CD4-positive, alpha-beta memory T cell (primary cell): ENCODE measurements around the gene CAMK2G. TPM values are rescaled to one million over a fixed set of nuclear protein-coding genes. Genes with fewer than 3 reads are reported as not detected.

ENCODE experiments used
- CTCF ChIA-PET: fragments of 350-600 bp; sonication (Branson Sonifier 250); formaldehyde crosslinking; loops from one replicate; lab custom pipeline; 2021; ENCODE audit warnings: inconsistent platforms; ENCODE audit not compliant: partially characterized antibody; lab: Charles Lee
- POLR2A ChIA-PET: fragments of 350-600 bp; sonication (Branson Sonifier 250); formaldehyde crosslinking; loops from one replicate; lab custom pipeline; 2021; ENCODE audit not compliant: partially characterized antibody; lab: Charles Lee
- DNase-seq, 5 donors: peaks; one replicate each; pipeline versions ENCODE4 v3.0.0 to v3.0.0-alpha.2; 2020 to 2022; ENCODE audit warnings: mixed read lengths in 1 of 5
- H3K27ac ChIP-seq: one replicate; pipeline ENCODE4 v1.7.0; 2013; ENCODE audit warnings: low read depth, low read length
- H3K27me3 ChIP-seq: 2 replicates; pipeline ENCODE4 v1.7.0; 2013; ENCODE audit warnings: mild to moderate bottlenecking, low read length, moderate library complexity; ENCODE audit not compliant: insufficient read depth
- H3K36me3 ChIP-seq: 2 replicates; pipeline ENCODE4 v1.7.0; 2013; ENCODE audit warnings: mild to moderate bottlenecking, low read length, moderate library complexity; ENCODE audit not compliant: insufficient read depth
- H3K4me1 ChIP-seq: 2 replicates; pipeline ENCODE4 v1.7.0; 2013; ENCODE audit warnings: mild to moderate bottlenecking, low read length, moderate library complexity; ENCODE audit not compliant: insufficient read depth
- H3K4me3 ChIP-seq, 2 donors: one replicate each; pipeline ENCODE4 v1.7.0; 2013; ENCODE audit warnings: low read length in 2 of 2, mild to moderate bottlenecking in 1 of 2
- H3K9me3 ChIP-seq, 2 donors: one replicate each; pipeline ENCODE4 v1.7.0; 2013; ENCODE audit warnings: low read length in 2 of 2, control low read depth in 1 of 2; ENCODE audit not compliant: control insufficient read depth in 1 of 2
- H3K27ac Mint-ChIP-seq, 7 donors: one replicate each; pipeline ENCODE4 v1.8.0; 2020 to 2021; ENCODE audit warnings: mixed read lengths in 7 of 7, mild to moderate bottlenecking in 6 of 7, inconsistent platforms in 3 of 7, moderate library complexity in 3 of 7
- H3K27me3 Mint-ChIP-seq, 2 donors: one replicate each; pipeline ENCODE4 v1.8.0; 2020 to 2021; ENCODE audit warnings: mixed read lengths in 2 of 2
- H3K36me3 Mint-ChIP-seq, 2 donors: one replicate each; pipeline ENCODE4 v1.8.0; 2020 to 2021; ENCODE audit warnings: mixed read lengths in 2 of 2, inconsistent platforms in 1 of 2, mild to moderate bottlenecking in 1 of 2
- H3K4me1 Mint-ChIP-seq, 4 donors: one replicate each; pipeline ENCODE4 v1.8.0; 2020 to 2021; ENCODE audit warnings: mixed read lengths in 4 of 4, mild to moderate bottlenecking in 1 of 4
- H3K4me3 Mint-ChIP-seq, 8 donors: one replicate each; pipeline ENCODE4 v1.8.0; 2020 to 2021; ENCODE audit warnings: mixed read lengths in 8 of 8, mild to moderate bottlenecking in 7 of 8, moderate library complexity in 6 of 8, inconsistent platforms in 3 of 8
- H3K9me3 Mint-ChIP-seq, 8 donors: one replicate each; pipeline ENCODE4 v1.8.0; 2020 to 2021; ENCODE audit warnings: mixed read lengths in 8 of 8, mild to moderate bottlenecking in 5 of 8, inconsistent platforms in 3 of 8, moderate library complexity in 1 of 8
- intact Hi-C: fragments of 100-400 bp; cut with micrococcal nuclease; formaldehyde crosslinking; loops from one replicate; pipeline ENCODE4 v1.15.1; 2023
- polyA plus RNA-seq, 2 donors: library from polyadenylated mRNA; unstranded; fragments of 300-500 nt; fragmentation: Illumina TruSeq; gene quantifications; one replicate each; pipeline ENCODE4 v1.2.3, GENCODE V29; 2021
- total RNA-seq, 2 experiments: library from RNA; stranded (reverse); gene quantifications; one replicate each; pipeline ENCODE4 v1.2.3, GENCODE V29; 2021

Gene CAMK2G
- total and polyA plus RNA-seq, 4 experiments from 2014 or later = 3.8 to 70.4 (median 36.0) TPM

DNA sequence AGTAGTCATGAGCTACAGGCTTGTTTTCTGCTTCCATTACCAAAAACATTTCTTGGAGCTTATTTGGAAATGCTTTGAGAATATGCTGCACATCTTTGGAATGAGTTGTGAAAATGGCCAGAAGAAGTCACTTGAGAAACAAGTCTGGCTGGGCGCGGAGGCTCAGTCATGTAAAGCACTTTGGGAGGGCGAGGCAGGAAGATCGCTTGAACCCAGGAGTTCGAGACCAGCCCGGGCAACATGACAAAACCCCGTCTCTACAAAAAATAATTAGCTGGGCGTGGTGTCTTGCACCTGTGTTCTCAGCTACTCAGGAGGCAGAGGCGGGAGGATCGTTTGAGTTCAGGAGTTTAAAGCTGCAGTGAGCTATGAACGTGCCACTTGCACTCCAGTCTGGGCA, 93.4 kb downstream of the CAMK2G start:
- POLR2A ChIA-PET = interaction anchor here (0.8 to 10.8 kb wide), 9 partner anchors 8 to 98 kb away, joined by 3 to 286 read pairs (median 8); partner anchors contain the start of genes CAMK2G and SEC24C
- peak overlapping the region; percentile 90 for H3K27ac ChIP-seq

GRCh38 chr10:73780301-73780700, 94.1 kb downstream of the CAMK2G start:
- Mint-ChIP-seq H3K36me3 (peaks cover 15 to 36% of the 10 kb centered on the region in 2 donors), H3K4me1 (peaks cover 36 to 64% (median 46%) of the 10 kb centered on the region in 4 donors)
- H3K27ac ChIP-seq = no peak overlapping the region

More for the DNA sequence above, 93.4 kb downstream of the CAMK2G start:
- peaks cover 0 to 5% (median 0%) of the 10 kb centered on the region in 8 donors for H3K9me3 Mint-ChIP-seq
- H3K36me3 ChIP-seq = peaks cover 17% of the 10 kb centered on the region
- CTCF ChIA-PET = interaction anchor here (1.0 to 8.0 kb wide), 4 partner anchors 8 to 99 kb away, joined by 3 to 101 read pairs (median 4); a partner anchor contains a TSS
- peaks cover 8 to 34% of the 10 kb centered on the region in 2 donors for H3K36me3 Mint-ChIP-seq
- peaks cover 2% of the 10 kb centered on the region in 2 donors for H3K27me3 Mint-ChIP-seq
- H3K4me1 Mint-ChIP-seq = peaks cover 32 to 62% (median 43%) of the 10 kb centered on the region in 4 donors
- peaks cover 46% of the 10 kb centered on the region for H3K4me1 ChIP-seq
- H3K27me3 ChIP-seq = no peaks in the 10 kb centered on the region
- peak overlapping the region; percentile 34 to 90 for H3K4me3 ChIP-seq
- intact Hi-C loops = loop anchor here (10.0 kb wide), 2 partner anchors 1044 to 1454 kb away; partner anchors contain the start of genes COMTD1 and KAT6B
- peak overlapping the region; percentile 84 to 99 (median 98) for H3K27ac Mint-ChIP-seq
- peak overlapping the region; percentile 99 to 100 (median 100) for H3K4me3 Mint-ChIP-seq
- H3K9me3 ChIP-seq = no peaks in the 10 kb centered on the region
- no peak for DNase-seq

DNA sequence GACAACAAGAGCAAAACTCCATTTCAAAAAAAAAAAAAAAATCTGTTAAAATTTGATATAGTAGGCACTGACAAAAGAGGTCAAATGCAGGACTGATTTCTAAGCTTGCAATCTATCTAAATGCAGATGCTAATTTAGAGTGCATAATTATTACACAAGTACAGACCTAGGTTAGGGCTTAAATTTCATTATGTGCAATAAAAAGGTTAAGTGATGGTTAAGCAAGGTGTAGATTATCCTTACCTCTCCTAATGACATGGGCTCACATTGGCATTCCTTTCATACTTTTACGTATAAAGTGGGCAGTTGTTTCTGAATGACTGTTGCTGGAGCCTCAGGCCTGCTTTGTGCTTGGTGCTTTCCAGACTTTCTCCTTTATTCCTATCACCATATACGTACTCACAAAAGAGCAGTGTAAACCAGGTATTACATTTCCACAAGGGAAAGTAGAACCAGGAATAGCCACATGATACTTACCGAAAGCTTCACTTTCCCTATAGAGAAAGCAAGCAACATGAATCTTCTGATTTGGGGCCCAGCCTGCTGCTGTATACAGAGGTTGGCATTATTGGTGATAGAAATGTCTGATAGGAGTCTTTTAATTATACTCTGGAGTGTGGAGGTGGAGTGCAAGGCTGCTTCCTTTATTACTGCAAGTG, 94.7 kb downstream of the CAMK2G start:
- H3K4me3 Mint-ChIP-seq = peak overlapping the region; percentile 53 to 100 (median 69)
- Histone ChIP-seq H3K4me1 (peaks cover 55% of the 10 kb centered on the region), H3K27ac (no peak overlapping the region), H3K36me3 (peaks cover 27% of the 10 kb centered on the region), H3K9me3 (no peaks in the 10 kb centered on the region), H3K4me3 (no peak overlapping the region), H3K27me3 (no peaks in the 10 kb centered on the region)
- peak overlapping the region; percentile 25 to 97 (median 76) for H3K27ac Mint-ChIP-seq
- DNase-seq = no peak
- ChIA-PET CTCF (interaction anchor here (0.6 to 8.0 kb wide), 3 partner anchors 11 to 685 kb away, joined by 3 to 101 read pairs (median 3); a partner anchor contains a TSS), POLR2A (interaction anchor here (0.6 to 10.8 kb wide), 6 partner anchors 7 to 323 kb away, joined by 3 to 286 read pairs (median 6); a partner anchor contains a TSS)
- peaks cover 37 to 64% (median 48%) of the 10 kb centered on the region in 4 donors for H3K4me1 Mint-ChIP-seq
- intact Hi-C loops = loop anchor here (10.0 kb wide), 3 partner anchors 285 to 1455 kb away; partner anchors contain the start of genes COMTD1, KAT6B and PPP3CB
- H3K27me3 Mint-ChIP-seq = no peaks in the 10 kb centered on the region
- peaks cover 17 to 34% of the 10 kb centered on the region in 2 donors for H3K36me3 Mint-ChIP-seq
- peaks cover 0 to 2% (median 0%) of the 10 kb centered on the region in 8 donors for H3K9me3 Mint-ChIP-seq

More at GRCh38 chr10:73780301-73780700, 94.1 kb downstream of the CAMK2G start:
- Mint-ChIP-seq H3K27ac (peak overlapping the region; percentile 25 to 99 (median 92)), H3K9me3 (peaks cover 0 to 4% (median 0%) of the 10 kb centered on the region in 8 donors), H3K27me3 (peaks cover 1 to 2% of the 10 kb centered on the region in 2 donors), H3K4me3 (peak overlapping the region; percentile 99 to 100 (median 100))
- Histone ChIP-seq H3K9me3 (no peaks in the 10 kb centered on the region), H3K27me3 (no peaks in the 10 kb centered on the region), H3K36me3 (peaks cover 22% of the 10 kb centered on the region), H3K4me1 (peaks cover 53% of the 10 kb centered on the region), H3K4me3 (no peak overlapping the region)
- ChIA-PET POLR2A (interaction anchor here (0.8 to 10.8 kb wide), 7 partner anchors 8 to 99 kb away, joined by 3 to 286 read pairs (median 7); partner anchors contain the start of gene SEC24C), CTCF (interaction anchor here (8.0 kb wide), 1 partner anchor 12 kb away, joined by 101 read pairs; a partner anchor contains a TSS)
- no peak for DNase-seq
- intact Hi-C loops = loop anchor here (10.0 kb wide), 2 partner anchors 1044 to 1454 kb away; partner anchors contain the start of genes COMTD1 and KAT6B

DNA sequence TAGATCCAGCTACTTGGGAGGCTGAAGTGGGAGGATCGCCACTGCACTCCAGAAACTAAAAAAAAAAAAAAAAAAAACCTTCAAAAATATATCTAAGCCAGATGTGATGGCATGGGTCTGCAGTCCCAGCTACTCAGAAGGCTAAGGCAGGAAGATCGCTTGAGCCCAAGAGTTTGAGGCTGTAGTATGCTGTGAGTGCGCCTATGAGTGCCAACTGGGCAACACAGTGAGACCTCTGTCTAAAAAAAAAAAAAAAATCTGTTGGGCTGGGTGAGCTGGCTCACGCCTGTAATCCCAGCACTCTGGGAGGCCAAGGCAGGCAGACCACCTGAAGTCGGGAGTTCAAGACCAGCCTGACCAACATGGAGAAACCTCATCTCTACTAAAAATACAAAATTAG, 95.3 kb downstream of the CAMK2G start:
- peaks cover 27% of the 10 kb centered on the region for H3K36me3 ChIP-seq
- DNase-seq = no peak
- CTCF ChIA-PET = interaction anchor here (0.6 to 8.0 kb wide), 2 partner anchors 10 to 684 kb away, joined by 3 to 101 read pairs; a partner anchor contains a TSS
- POLR2A ChIA-PET = interaction anchor here (0.6 to 4.7 kb wide), 5 partner anchors 10 to 322 kb away, joined by 3 to 31 read pairs (median 6); no protein-coding TSS in a partner anchor
- Mint-ChIP-seq H3K36me3 (peaks cover 18 to 37% of the 10 kb centered on the region in 2 donors), H3K27ac (peak overlapping the region in 1 of 7 donors; percentile 76), H3K27me3 (no peaks in the 10 kb centered on the region), H3K4me3 (no peak overlapping the region), H3K4me1 (peaks cover 43 to 68% (median 54%) of the 10 kb centered on the region in 4 donors), H3K9me3 (peaks cover 0 to 2% (median 0%) of the 10 kb centered on the region in 8 donors)
- no peak overlapping the region for H3K27ac ChIP-seq
- no peak overlapping the region for H3K4me3 ChIP-seq
- H3K9me3 ChIP-seq = no peaks in the 10 kb centered on the region
- no peaks in the 10 kb centered on the region for H3K27me3 ChIP-seq
- intact Hi-C loops = loop anchor here (10.0 kb wide), 1 partner anchor 284 kb away; the partner anchor contains the start of gene PPP3CB
- peaks cover 57% of the 10 kb centered on the region for H3K4me1 ChIP-seq

GRCh38 chr10:73774637-73775036, 99.7 kb downstream of the CAMK2G start:
- ChIA-PET CTCF (interaction anchor here (1.5 to 2.8 kb wide), 3 partner anchors 11 to 104 kb away, joined by 5 to 20 read pairs (median 6); no protein-coding TSS in a partner anchor), POLR2A (interaction anchor here (3.6 to 10.1 kb wide), 3 partner anchors 10 to 100 kb away, joined by 29 to 286 read pairs (median 77); partner anchors contain the start of genes CAMK2G, CHCHD1, NDST2 and ZSWIM8)
- DNase-seq = no peak
- peaks cover 39% of the 10 kb centered on the region for H3K36me3 ChIP-seq
- H3K4me3 ChIP-seq = peak overlapping the region; percentile 29 to 44
- Mint-ChIP-seq H3K4me3 (peak overlapping the region; percentile 93 to 99 (median 96)), H3K9me3 (no peaks in the 10 kb centered on the region), H3K36me3 (peaks cover 23 to 58% of the 10 kb centered on the region in 2 donors), H3K27me3 (no peaks in the 10 kb centered on the region), H3K4me1 (peaks cover 26 to 69% (median 40%) of the 10 kb centered on the region in 4 donors), H3K27ac (peak overlapping the region in 5 of 7 donors; percentile 7 to 96 (median 83))
- H3K27ac ChIP-seq = no peak overlapping the region
- H3K4me1 ChIP-seq = peaks cover 47% of the 10 kb centered on the region
- intact Hi-C loops = loop anchor here (10.0 kb wide), 1 partner anchor 280 kb away; the partner anchor contains the start of gene PPP3CB
- H3K9me3 ChIP-seq = no peaks in the 10 kb centered on the region
- no peaks in the 10 kb centered on the region for H3K27me3 ChIP-seq

GRCh38 chr10:73773152-73773879, 101.0 kb downstream of the CAMK2G start:
- H3K36me3 Mint-ChIP-seq = peaks cover 28 to 66% of the 10 kb centered on the region in 2 donors
- CTCF ChIA-PET = interaction anchor here (0.6 to 11.0 kb wide), 8 partner anchors 7 to 162 kb away, joined by 3 to 101 read pairs (median 6); partner anchors contain the start of gene CHCHD1
- intact Hi-C loops = loop anchor here (2.0 to 10.0 kb wide), 2 partner anchors 43 to 279 kb away; partner anchors contain the start of gene PPP3CB

More at GRCh38 chr10:73773152-73773879, 101.0 kb downstream of the CAMK2G start:
- H3K9me3 Mint-ChIP-seq = no peaks in the 10 kb centered on the region
- peaks cover 58% of the 10 kb centered on the region for H3K4me1 ChIP-seq
- peaks cover 39% of the 10 kb centered on the region for H3K36me3 ChIP-seq
- H3K27ac ChIP-seq = peak overlapping the region; percentile 86
- POLR2A ChIA-PET = interaction anchor here (0.7 to 10.1 kb wide), 26 partner anchors 11 to 1437 kb away, joined by 3 to 286 read pairs (median 8); partner anchors contain the start of genes CAMK2G, CHCHD1, NDST2 and PPP3CB
- peak in 2 of 5 donors; percentile 29 to 41 for DNase-seq
- peak overlapping the region; percentile 92 to 95 for H3K4me3 ChIP-seq
- H3K4me1 Mint-ChIP-seq = peaks cover 36 to 80% (median 50%) of the 10 kb centered on the region in 4 donors
- H3K4me3 Mint-ChIP-seq = peak overlapping the region; percentile 93 to 99 (median 96)
- peak overlapping the region; percentile 84 to 98 (median 96) for H3K27ac Mint-ChIP-seq
- H3K9me3 ChIP-seq = no peaks in the 10 kb centered on the region
- no peaks in the 10 kb centered on the region for H3K27me3 ChIP-seq
- no peaks in the 10 kb centered on the region for H3K27me3 Mint-ChIP-seq
